Common myeloid progenitor, CD34-positive (primary cell): ENCODE results near the gene STAT4.
A peak's percentile ranks its signal among the peaks of the same experiment; 100 is the strongest.

Source experiments
- CTCF ChIA-PET: fragments of 350-600 bp; sonication (Branson Sonifier 250); formaldehyde crosslinking; loops from one replicate; lab custom pipeline; 2021; ENCODE audit warnings: antibody characterized with exemption; lab: Charles Lee
- POLR2A ChIA-PET: fragments of 350-600 bp; sonication (Branson Sonifier 250); formaldehyde crosslinking; loops from one replicate; lab custom pipeline; 2021; ENCODE audit warnings: antibody characterized with exemption; lab: Charles Lee
- DNase-seq, 3 donors: peaks; one replicate each; pipeline versions ENCODE4 v3.0.0 to v3.0.0-alpha.2; 2013
- H3K27ac ChIP-seq, 2 experiments: 1 replicate in 1 of 2; 2 replicates in 1 of 2; pipeline ENCODE4 v1.7.0; 2013; ENCODE audit warnings: inconsistent platforms in 2 of 2, low read length in 2 of 2, mild to moderate bottlenecking in 2 of 2, low read depth in 1 of 2, moderate library complexity in 1 of 2; ENCODE audit not compliant: severe bottlenecking in 2 of 2, insufficient read depth in 1 of 2, poor library complexity in 1 of 2
- H3K27me3 ChIP-seq, 5 experiments: replicated peaks in 2 of 5; 1 replicate in 3 of 5; 2 replicates in 2 of 5; pipeline versions ENCODE4 v1.6.1 to v1.7.0; 2013; ENCODE audit warnings: low read length in 4 of 5, mild to moderate bottlenecking in 2 of 5, moderate library complexity in 2 of 5, inconsistent platforms in 1 of 5; ENCODE audit not compliant: insufficient read depth in 5 of 5, control insufficient read depth in 4 of 5
- H3K36me3 ChIP-seq, 4 experiments: 1 replicate in 2 of 4; 2 replicates in 2 of 4; pipeline versions ENCODE4 v1.6.1 to v1.7.0; 2013; ENCODE audit warnings: low read length in 3 of 4, control low read depth in 1 of 4, mild to moderate bottlenecking in 1 of 4; ENCODE audit not compliant: control insufficient read depth in 4 of 4, insufficient read depth in 4 of 4
- H3K4me1 ChIP-seq, 4 experiments: 1 replicate in 3 of 4; 2 replicates in 1 of 4; pipeline versions ENCODE4 v1.6.1 to v1.7.1; 2013; ENCODE audit warnings: low read length in 3 of 4, mild to moderate bottlenecking in 3 of 4, control low read depth in 1 of 4, inconsistent platforms in 1 of 4, moderate library complexity in 1 of 4; ENCODE audit not compliant: control insufficient read depth in 4 of 4, insufficient read depth in 4 of 4; ENCODE audit errors: control extremely low read depth in 1 of 4
- H3K4me3 ChIP-seq, 7 experiments: 1 replicate in 4 of 7; 2 replicates in 3 of 7; pipeline versions ENCODE4 v1.5.1 to v1.7.0; 2013; ENCODE audit warnings: mild to moderate bottlenecking in 7 of 7, low read length in 6 of 7, moderate library complexity in 6 of 7, inconsistent platforms in 2 of 7, low read depth in 2 of 7, control low read depth in 1 of 7; ENCODE audit not compliant: insufficient read depth in 4 of 7, control insufficient read depth in 1 of 7; ENCODE audit errors: extremely low read depth in 1 of 7
- H3K9me3 ChIP-seq, 5 experiments: 1 replicate in 4 of 5; 2 replicates in 1 of 5; pipeline versions ENCODE4 v1.6.1 to v1.7.1; 2013; ENCODE audit warnings: low read length in 4 of 5, mild to moderate bottlenecking in 2 of 5, inconsistent platforms in 1 of 5, low read depth in 1 of 5, moderate library complexity in 1 of 5; ENCODE audit not compliant: control insufficient read depth in 4 of 5, insufficient read depth in 2 of 5; ENCODE audit errors: control extremely low read depth in 1 of 5
- WGBS: methylation state at CpG from one replicate; pipeline ENCODE4 v1.1.5; 2013; ENCODE audit not compliant: insufficient coverage; 5-methylcytosine and 5-hydroxymethylcytosine counted together

STAT4 gene

GRCh38 chr2:191082321-191082720 lies 68.5 kb downstream of the STAT4 start:
- H3K27me3 ChIP-seq, result no peaks in the 10 kb centered on the region
- H3K4me1 ChIP-seq, result peaks cover 0 to 7% (median 3%) of the 10 kb centered on the region in 4 experiments
- DNase-seq, result no peak
- no peak overlapping the region for H3K27ac ChIP-seq
- H3K36me3 ChIP-seq, result no peaks in the 10 kb centered on the region
- POLR2A ChIA-PET, result no interaction called here
- WGBS, result 100% methylated on average over 2 of the region's 2 CpGs
- CTCF ChIA-PET, result no interaction called here
- H3K9me3 ChIP-seq, result peaks cover 0 to 6% (median 4%) of the 10 kb centered on the region in 5 experiments
- H3K4me3 ChIP-seq, result no peak overlapping the region

- ChIA-PET CTCF (no interaction called here), POLR2A (no interaction called here)
- peaks cover 0 to 7% (median 3%) of the 10 kb centered on the region in 4 experiments for H3K4me1 ChIP-seq
- no peak overlapping the region for H3K27ac ChIP-seq
- no peaks in the 10 kb centered on the region for H3K36me3 ChIP-seq
- peaks cover 0 to 6% (median 4%) of the 10 kb centered on the region in 5 experiments for H3K9me3 ChIP-seq
- WGBS, result 80% methylated on average over 1 of the region's 3 CpGs
- H3K27me3 ChIP-seq, result no peaks in the 10 kb centered on the region
- no peak for DNase-seq
- no peak overlapping the region for H3K4me3 ChIP-seq
Measured at GRCh38 chr2:191081411-191082155, 69.2 kb downstream of the STAT4 start.

- POLR2A ChIA-PET, result no interaction called here
- Histone ChIP-seq H3K36me3 (no peaks in the 10 kb centered on the region), H3K27me3 (no peaks in the 10 kb centered on the region), H3K4me1 (peaks cover 0 to 7% (median 3%) of the 10 kb centered on the region in 4 experiments), H3K4me3 (no peak overlapping the region), H3K27ac (no peak overlapping the region), H3K9me3 (no peaks in the 10 kb centered on the region)
- CTCF ChIA-PET, result interaction anchor here (0.8 kb wide), 1 partner anchor 26 kb away, joined by 3 read pairs; no protein-coding TSS in a partner anchor
- WGBS, result 86% methylated on average over 1 of the region's 3 CpGs
- no peak for DNase-seq
Measured at GRCh38 chr2:191078165-191078867, 72.5 kb downstream of the STAT4 start.

- H3K9me3 ChIP-seq, result no peaks in the 10 kb centered on the region
- peaks cover 0 to 3% (median 2%) of the 10 kb centered on the region in 4 experiments for H3K36me3 ChIP-seq
- DNase-seq, result no peak
- POLR2A ChIA-PET, result interaction anchor here (0.6 to 0.7 kb wide), 2 partner anchors 16 to 80 kb away, joined by 3 read pairs; no protein-coding TSS in a partner anchor
- 50% methylated on average over 1 of the region's 1 CpG for WGBS
- CTCF ChIA-PET, result interaction anchor here (1.0 to 3.0 kb wide), 4 partner anchors 13 to 85 kb away, joined by 3 to 10 read pairs (median 5); no protein-coding TSS in a partner anchor
- H3K4me1 ChIP-seq, result peaks cover 4 to 38% (median 17%) of the 10 kb centered on the region in 4 experiments
- no peak overlapping the region for H3K27ac ChIP-seq
- no peak overlapping the region for H3K4me3 ChIP-seq
- H3K27me3 ChIP-seq, result no peaks in the 10 kb centered on the region
Measured at GRCh38 chr2:191070276-191070675, 80.5 kb downstream of the STAT4 start.

GRCh38 chr2:191069606-191070005 lies 81.2 kb downstream of the STAT4 start:
- Histone ChIP-seq H3K4me1 (peaks cover 4 to 45% (median 20%) of the 10 kb centered on the region in 4 experiments), H3K27ac (no peak overlapping the region), H3K9me3 (no peaks in the 10 kb centered on the region), H3K36me3 (peaks cover 0 to 3% (median 2%) of the 10 kb centered on the region in 4 experiments), H3K4me3 (no peak overlapping the region), H3K27me3 (no peaks in the 10 kb centered on the region)
- WGBS, result no CpG with 5 or more reads among the region's 3 CpGs
- ChIA-PET CTCF (interaction anchor here (3.0 kb wide), 1 partner anchor 86 kb away, joined by 10 read pairs; no protein-coding TSS in a partner anchor), POLR2A (interaction anchor here (0.7 kb wide), 1 partner anchor 80 kb away, joined by 3 read pairs; no protein-coding TSS in a partner anchor)
- DNase-seq, result no peak

- no CpG with 5 or more reads among the region's 3 CpGs for WGBS
- ChIA-PET POLR2A (no interaction called here), CTCF (interaction anchor here (0.6 kb wide), 1 partner anchor 712 kb away, joined by 3 read pairs; no protein-coding TSS in a partner anchor)
- no peak overlapping the region for H3K27ac ChIP-seq
- H3K36me3 ChIP-seq, result peaks cover 0 to under 1% (median 0%) of the 10 kb centered on the region in 4 experiments
- H3K4me1 ChIP-seq, result peaks cover 4 to 61% (median 28%) of the 10 kb centered on the region in 4 experiments
- no peak for DNase-seq
- H3K27me3 ChIP-seq, result no peaks in the 10 kb centered on the region
- H3K9me3 ChIP-seq, result no peaks in the 10 kb centered on the region
- peak overlapping the region in 2 of 7 experiments; percentile 47 to 74 for H3K4me3 ChIP-seq
Measured at GRCh38 chr2:191066919-191067233, 83.9 kb downstream of the STAT4 start.
